Smooth muscle cell (in vitro differentiated cells): ENCODE data around the gene GPC6. TPM values are rescaled to one million over a fixed set of nuclear protein-coding genes. Genes with fewer than 3 reads are reported as not detected.

Experiments
- DNase-seq: peaks from one replicate; lab custom pipeline; 2025; ENCODE audit not compliant: unreplicated experiment; lab: John Stamatoyannopoulos, UW
- H2AFZ ChIP-seq: fragments of 200-600 bp; sonication (generic); 2 replicates; pipeline ENCODE4 v1.6.0; 2016; ENCODE audit warnings: antibody characterized with exemption, low read depth, mild to moderate bottlenecking
- H3F3A ChIP-seq: fragments of 200-600 bp; sonication (generic); 2 replicates; pipeline ENCODE4 v1.6.0; 2017; ENCODE audit warnings: antibody characterized with exemption, low read depth
- H3K27ac ChIP-seq: fragments of 200-600 bp; sonication (generic); 2 replicates; pipeline ENCODE4 v1.5.1; 2016; ENCODE audit warnings: low read depth, mild to moderate bottlenecking
- H3K27me3 ChIP-seq: fragments of 200-600 bp; sonication (generic); 2 replicates; pipeline ENCODE4 v1.6.1; 2016; ENCODE audit warnings: low read depth, mild to moderate bottlenecking
- H3K36me3 ChIP-seq: fragments of 200-600 bp; sonication (generic); 2 replicates; pipeline ENCODE4 v1.5.1; 2016; ENCODE audit warnings: low read depth
- H3K4me1 ChIP-seq: fragments of 200-600 bp; sonication (generic); 2 replicates; pipeline ENCODE4 v1.5.1; 2016; ENCODE audit warnings: low read depth
- H3K4me2 ChIP-seq: fragments of 200-600 bp; sonication (generic); 2 replicates; pipeline ENCODE4 v1.6.0; 2016; ENCODE audit warnings: mild to moderate bottlenecking
- H3K4me3 ChIP-seq: fragments of 200-600 bp; sonication (generic); 2 replicates; pipeline ENCODE4 v1.5.1; 2016; ENCODE audit warnings: mild to moderate bottlenecking
- H3K79me2 ChIP-seq: fragments of 200-600 bp; sonication (generic); 2 replicates; pipeline ENCODE4 v1.6.0; 2016; ENCODE audit warnings: low read depth, mild to moderate bottlenecking
- H3K9ac ChIP-seq: fragments of 200-600 bp; sonication (generic); 2 replicates; pipeline ENCODE4 v1.6.0; 2016; ENCODE audit warnings: low read depth
- H3K9me3 ChIP-seq: fragments of 200-600 bp; sonication (generic); replicated peaks from 2 replicates; pipeline ENCODE4 v1.5.1; 2016; ENCODE audit warnings: low read depth
- H4K20me1 ChIP-seq: fragments of 200-600 bp; sonication (generic); 2 replicates; pipeline ENCODE4 v1.6.0; 2016; ENCODE audit warnings: low read depth
- WGBS: methylation state at CpG from one replicate; pipeline ENCODE4 v1.1.7; 2016; ENCODE audit warnings: low lambda C conversion rate; 5-methylcytosine and 5-hydroxymethylcytosine counted together
- polyA plus RNA-seq: library from polyadenylated mRNA; unstranded; fragments of >200 nt; fragmentation: Nextera tagmentation; extraction: Ambion mirVana; gene quantifications from 2 replicates; pipeline ENCODE4 v1.2.1, GENCODE V29; 2016
- total RNA-seq: library from RNA; depleted of rRNA; stranded (reverse); fragments of >200 nt; gene quantifications from 2 replicates; pipeline ENCODE4 v1.2.3, GENCODE V29; 2014
- TF ChIP-seq, protein P1 (sequence below): fragments of 200-600 bp; sonication (generic); IDR thresholded peaks from 2 replicates; pipeline ENCODE4 v1.5.1; 2017; ENCODE audit warnings: borderline replicate concordance, mild to moderate bottlenecking, antibody characterized with exemption; ENCODE audit not compliant: insufficient read depth, poor library complexity, severe bottlenecking

GPC6 gene
- total and polyA plus RNA-seq, 2 experiments from 2014 or later = 19.7 to 68.5 TPM

DNA sequence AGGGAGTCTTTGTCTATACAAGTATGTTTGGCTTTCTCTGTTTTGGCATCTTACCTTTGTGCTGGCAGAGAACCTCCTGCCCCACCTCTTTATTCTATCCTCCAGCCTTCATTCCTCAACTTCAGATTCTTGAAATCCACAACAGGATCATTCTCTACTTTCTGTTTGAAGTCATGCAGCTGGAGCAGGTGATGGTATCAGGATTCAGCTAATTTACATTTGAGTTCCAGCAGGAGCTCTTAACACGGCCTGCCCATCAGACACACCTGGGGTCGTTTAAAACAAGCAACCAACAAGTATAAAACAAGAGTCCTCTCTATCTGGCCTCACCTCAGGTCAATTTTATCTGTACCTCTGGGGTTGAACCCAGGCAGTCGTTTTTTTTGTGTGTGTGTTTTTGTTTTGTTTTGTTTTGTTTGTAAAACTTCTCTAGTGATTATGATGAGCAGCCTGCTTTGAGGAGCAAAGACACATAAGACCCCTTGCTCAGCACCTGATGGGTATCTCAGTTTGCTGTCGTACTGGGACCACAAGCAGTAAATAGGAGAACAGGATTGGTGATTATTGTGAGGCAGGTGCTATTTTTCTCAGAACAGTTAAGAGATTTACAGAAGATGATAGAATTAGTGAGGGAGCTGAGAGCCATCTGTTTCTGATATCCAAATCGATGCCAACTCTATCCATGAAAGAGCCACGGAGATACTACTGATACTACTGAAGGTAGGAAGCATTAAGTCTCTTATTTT lies 78.4 kb downstream of the GPC6 start:
- Histone ChIP-seq H3K4me2 (no peak overlapping the region), H3K36me3 (no peaks in the 10 kb centered on the region), H3K27me3 (no peaks in the 10 kb centered on the region), H3K4me1 (no peaks in the 10 kb centered on the region), H3K9ac (no peak overlapping the region), H3K27ac (no peak overlapping the region), H3F3A (no peaks in the 10 kb centered on the region), H3K4me3 (no peak overlapping the region), H4K20me1 (peaks cover 12% of the 10 kb centered on the region), H2AFZ (no peak overlapping the region), H3K79me2 (peaks cover 29% of the 10 kb centered on the region), H3K9me3 (no peaks in the 10 kb centered on the region)
- WGBS = 70% methylated on average over 6 of the region's 6 CpGs
- no peak for DNase-seq
- TF ChIP-seq, protein P1, sequence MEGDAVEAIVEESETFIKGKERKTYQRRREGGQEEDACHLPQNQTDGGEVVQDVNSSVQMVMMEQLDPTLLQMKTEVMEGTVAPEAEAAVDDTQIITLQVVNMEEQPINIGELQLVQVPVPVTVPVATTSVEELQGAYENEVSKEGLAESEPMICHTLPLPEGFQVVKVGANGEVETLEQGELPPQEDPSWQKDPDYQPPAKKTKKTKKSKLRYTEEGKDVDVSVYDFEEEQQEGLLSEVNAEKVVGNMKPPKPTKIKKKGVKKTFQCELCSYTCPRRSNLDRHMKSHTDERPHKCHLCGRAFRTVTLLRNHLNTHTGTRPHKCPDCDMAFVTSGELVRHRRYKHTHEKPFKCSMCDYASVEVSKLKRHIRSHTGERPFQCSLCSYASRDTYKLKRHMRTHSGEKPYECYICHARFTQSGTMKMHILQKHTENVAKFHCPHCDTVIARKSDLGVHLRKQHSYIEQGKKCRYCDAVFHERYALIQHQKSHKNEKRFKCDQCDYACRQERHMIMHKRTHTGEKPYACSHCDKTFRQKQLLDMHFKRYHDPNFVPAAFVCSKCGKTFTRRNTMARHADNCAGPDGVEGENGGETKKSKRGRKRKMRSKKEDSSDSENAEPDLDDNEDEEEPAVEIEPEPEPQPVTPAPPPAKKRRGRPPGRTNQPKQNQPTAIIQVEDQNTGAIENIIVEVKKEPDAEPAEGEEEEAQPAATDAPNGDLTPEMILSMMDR = no peak

DNA sequence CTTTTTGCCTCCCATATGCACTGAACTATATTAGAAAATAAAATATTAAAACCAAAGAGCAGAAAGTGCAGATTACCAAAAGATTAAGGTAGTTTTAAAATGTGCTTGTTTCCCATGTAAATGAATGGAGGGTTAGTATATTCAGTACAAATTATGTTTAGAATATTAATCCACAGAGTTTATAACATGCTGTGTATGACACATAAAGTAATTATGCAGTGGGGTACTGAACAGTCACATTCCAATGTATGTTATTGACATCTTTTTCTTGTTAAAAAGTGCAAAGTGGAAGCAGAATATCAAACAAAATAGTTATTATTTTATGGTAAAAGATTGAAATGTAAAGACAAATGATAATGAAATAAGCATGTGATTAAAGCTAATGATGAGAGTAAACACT lies 79.3 kb downstream of the GPC6 start:
- H3K27ac ChIP-seq = no peak overlapping the region
- no peaks in the 10 kb centered on the region for H3F3A ChIP-seq
- H4K20me1 ChIP-seq = peaks cover 12% of the 10 kb centered on the region
- H3K4me3 ChIP-seq = no peak overlapping the region
- no peak overlapping the region for H3K4me2 ChIP-seq
- H3K9me3 ChIP-seq = no peaks in the 10 kb centered on the region
- H3K27me3 ChIP-seq = no peaks in the 10 kb centered on the region
- no peaks in the 10 kb centered on the region for H3K36me3 ChIP-seq
- H2AFZ ChIP-seq = no peak overlapping the region
- DNase-seq = no peak
- H3K9ac ChIP-seq = no peak overlapping the region
- no peaks in the 10 kb centered on the region for H3K4me1 ChIP-seq
- peaks cover 28% of the 10 kb centered on the region for H3K79me2 ChIP-seq
- TF ChIP-seq, protein P1 = no peak

DNA sequence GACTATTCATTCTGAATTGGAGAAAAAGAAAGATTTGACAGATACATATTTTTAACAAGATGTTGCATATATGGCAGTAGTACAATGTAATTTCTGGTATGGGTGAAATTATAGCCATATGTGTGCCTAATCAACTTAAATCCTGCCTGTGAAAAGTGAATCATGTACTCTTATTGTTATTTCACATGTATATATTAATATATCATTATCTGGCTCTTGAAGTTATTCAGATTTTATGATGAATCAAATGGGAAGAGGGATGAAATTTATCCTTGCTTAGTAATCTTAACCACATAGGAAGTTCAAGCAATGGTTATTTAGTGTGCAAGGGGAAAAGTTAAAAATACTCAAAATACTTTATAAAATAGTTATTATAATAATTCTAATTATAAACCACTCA lies 80.5 kb downstream of the GPC6 start:
- H4K20me1 ChIP-seq = peaks cover 12% of the 10 kb centered on the region
- H3K36me3 ChIP-seq = no peaks in the 10 kb centered on the region
- no peak overlapping the region for H3K9ac ChIP-seq
- H3K4me1 ChIP-seq = no peaks in the 10 kb centered on the region
- TF ChIP-seq, protein P1 = no peak
- peaks cover 30% of the 10 kb centered on the region for H3K79me2 ChIP-seq
- no peak overlapping the region for H3K27ac ChIP-seq
- H3K4me3 ChIP-seq = no peak overlapping the region
- no peak overlapping the region for H2AFZ ChIP-seq
- H3K4me2 ChIP-seq = no peak overlapping the region
- no peaks in the 10 kb centered on the region for H3K27me3 ChIP-seq
- H3F3A ChIP-seq = no peaks in the 10 kb centered on the region
- no peaks in the 10 kb centered on the region for H3K9me3 ChIP-seq
- no peak for DNase-seq

DNA sequence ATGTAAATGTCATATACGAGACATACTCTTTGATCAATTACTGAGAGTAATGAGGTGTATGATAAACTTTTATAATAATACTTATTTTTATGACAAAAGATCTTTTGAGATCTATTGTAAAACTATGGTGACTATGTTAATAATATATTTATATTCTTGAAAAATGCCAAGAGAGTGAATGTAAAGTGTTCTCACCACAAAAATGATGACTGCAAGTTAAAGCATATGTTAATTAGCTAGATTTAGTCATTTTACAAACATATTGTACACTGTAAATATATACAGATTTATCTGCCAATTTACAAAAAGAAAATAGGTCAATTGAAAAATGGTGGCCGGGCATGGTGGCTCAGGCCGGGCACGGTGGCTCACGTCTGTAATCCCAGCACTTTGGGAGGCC lies 81.0 kb downstream of the GPC6 start:
- no peak for DNase-seq

More for the DNA sequence above, 81.0 kb downstream of the GPC6 start:
- TF ChIP-seq, protein P1 = no peak
- H4K20me1 ChIP-seq = peaks cover 12% of the 10 kb centered on the region
- H3K4me2 ChIP-seq = no peak overlapping the region
- H3K9me3 ChIP-seq = no peaks in the 10 kb centered on the region
- H3K9ac ChIP-seq = no peak overlapping the region
- H3K79me2 ChIP-seq = peaks cover 34% of the 10 kb centered on the region
- WGBS = 98% methylated on average over 5 of the region's 5 CpGs
- H3F3A ChIP-seq = no peaks in the 10 kb centered on the region
- H3K27me3 ChIP-seq = no peaks in the 10 kb centered on the region
- no peak overlapping the region for H3K4me3 ChIP-seq
- H2AFZ ChIP-seq = no peak overlapping the region
- H3K4me1 ChIP-seq = no peaks in the 10 kb centered on the region
- H3K36me3 ChIP-seq = no peaks in the 10 kb centered on the region
- H3K27ac ChIP-seq = no peak overlapping the region
